Middle frontal gyrus (tissue), 1 donor: ENCODE results near the gene FABP7.

Source experiments
- DNase-seq: peaks from one replicate; pipeline ENCODE4 v3.0.0-alpha.2; 2015; ENCODE audit warnings: low spot score; ENCODE audit errors: extremely low spot score

FABP7 gene

DNA sequence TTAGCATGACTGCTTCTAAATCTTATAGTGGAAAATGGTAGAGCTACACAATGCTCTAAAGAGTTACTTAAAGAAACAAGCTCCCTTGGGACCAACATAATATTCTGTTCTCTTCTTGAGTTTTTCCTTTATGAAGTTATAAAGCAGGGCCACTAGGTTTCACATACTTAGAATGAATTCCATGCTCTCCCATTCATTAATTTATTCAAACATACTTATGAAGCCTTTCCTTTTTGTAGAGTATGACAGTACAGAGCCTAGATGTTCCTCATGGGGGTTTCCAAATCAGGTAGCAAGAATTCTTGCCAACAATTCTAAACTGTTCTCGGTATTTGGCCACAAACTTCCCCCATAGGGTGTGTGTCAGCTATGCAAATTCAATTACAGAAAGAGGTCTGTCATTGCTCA, 20.6 kb upstream of the FABP7 start:
- DNase-seq, result no peak

DNA sequence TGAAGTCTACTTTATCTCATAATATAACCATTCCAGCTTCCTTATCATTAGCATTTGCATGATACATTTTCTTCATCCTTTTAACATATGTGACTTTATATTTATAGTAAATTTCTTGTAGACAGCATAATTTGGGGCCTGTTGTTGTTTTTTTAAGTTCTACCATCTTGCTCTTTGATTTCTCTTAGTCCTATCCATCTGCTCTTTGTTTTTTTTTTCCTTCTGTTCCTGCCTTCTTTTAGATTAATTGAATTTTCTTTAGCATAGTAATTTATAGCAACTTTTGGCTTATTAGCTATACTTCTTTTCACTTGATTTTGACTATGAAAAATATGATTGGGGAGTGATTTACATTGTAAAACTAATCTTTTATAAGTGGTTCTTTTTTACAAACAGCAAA, 19.2 kb upstream of the FABP7 start:
- DNase-seq, result no peak

DNA sequence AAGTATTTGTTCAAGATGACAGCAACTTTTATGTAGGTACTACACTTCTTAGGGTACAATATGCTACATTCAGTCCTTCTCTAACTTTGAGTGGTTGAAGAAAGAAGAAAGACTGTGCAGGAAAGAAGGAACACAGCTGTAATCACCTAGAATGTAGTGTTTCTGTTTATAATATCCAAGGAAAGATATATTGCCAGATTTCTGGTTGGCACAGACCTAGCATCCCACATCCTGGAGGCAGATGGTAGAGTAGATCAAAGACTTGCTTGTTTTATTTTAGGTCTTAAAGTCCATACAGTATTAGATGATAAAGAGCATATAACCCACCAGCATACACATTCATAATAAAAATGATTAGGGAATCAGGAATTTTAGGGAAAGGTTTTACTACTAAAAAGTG, 13.3 kb upstream of the FABP7 start:
- no peak for DNase-seq

DNA sequence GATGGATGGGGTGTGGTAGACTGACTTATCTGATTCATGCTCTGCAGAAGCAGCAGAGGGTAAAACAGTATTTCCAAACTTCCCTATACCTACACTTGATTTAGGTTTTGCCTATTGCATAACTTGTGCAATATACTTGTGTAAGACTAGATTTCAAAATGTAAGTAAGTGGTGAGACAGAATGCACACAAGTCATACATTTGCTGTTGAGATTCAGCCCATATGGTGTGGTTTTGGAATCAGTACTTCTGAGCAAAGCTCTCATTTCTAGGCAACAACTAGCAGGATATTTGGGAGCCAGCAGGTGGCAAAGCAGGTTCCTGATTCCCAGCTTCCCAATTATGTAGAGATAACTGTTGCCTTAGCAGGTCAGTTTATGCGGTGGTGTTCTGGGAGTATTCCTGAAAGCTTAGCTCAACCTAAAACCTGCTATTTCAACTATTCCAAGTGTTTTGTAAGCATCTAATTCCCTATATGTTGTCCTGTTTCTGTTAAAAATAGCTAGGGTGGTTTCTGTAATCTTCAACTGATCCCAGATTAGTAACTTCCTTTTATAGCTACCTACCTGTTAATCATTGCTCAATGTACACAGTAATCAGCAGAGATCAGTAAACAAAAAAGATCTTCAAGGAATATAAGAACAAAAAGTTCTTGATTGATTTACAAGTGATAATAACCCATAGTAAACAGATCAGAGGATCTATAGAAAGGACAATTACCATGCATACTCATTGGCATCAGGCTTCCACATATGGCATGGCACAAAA, 8.5 kb upstream of the FABP7 start:
- DNase-seq, result no peak

DNA sequence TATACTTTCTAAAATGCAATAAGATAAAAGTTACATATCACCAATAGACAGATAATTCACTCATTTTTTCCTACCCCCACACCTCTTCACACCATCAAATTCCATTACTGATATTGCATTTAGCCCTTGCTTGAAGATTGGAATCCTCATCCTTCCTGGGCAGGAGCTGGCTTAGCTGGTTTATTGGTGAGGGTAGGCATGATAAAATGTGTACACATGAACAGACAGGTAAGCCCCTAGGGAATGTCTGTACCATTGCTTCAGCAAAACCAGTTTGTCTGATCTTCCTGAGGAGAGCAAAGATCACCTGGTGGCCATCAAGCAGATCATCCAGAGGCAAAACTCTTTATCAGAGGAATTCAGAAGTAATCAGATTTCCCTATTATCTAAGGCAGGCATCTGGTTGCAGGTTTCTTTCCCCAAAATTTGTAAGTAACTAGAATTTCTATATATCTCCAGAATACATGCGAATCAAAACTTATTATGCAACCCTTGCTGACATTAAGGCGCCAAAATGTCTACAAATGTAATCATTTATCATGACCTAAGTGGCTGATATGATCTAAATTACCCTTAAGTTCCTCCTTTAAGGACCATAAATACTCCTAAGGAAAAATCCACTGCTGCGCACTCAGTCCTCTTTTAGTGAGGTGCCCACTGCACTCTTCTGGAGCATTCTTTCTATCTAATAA, 6.6 kb upstream of the FABP7 start:
- no peak for DNase-seq

- no peak for DNase-seq
Measured at GRCh38 chr6:122775975-122776374, 3.5 kb upstream of the FABP7 start.

DNA sequence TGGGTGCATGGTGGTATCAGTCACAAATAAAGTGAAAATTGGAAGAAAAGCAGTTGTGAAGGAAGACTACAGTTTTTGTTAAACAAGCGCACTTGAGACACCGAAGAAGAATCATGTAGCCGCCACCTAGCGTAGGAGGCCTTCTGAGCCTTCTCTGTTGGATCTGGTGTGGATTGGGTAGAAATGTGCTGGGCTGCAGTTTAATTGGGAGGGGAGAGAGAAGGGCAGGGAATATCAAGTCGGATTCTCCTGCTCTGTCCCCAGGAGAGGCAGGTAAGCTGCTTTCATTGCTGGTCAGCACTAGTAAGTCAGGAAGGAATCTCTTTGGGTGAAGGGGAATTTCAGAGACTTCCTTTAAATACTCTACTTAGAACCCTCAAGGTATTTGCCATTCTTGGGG, 1.2 kb upstream of the FABP7 start:
- DNase-seq, result no peak

GRCh38 chr6:122778985-122779661, 393 bp upstream of the FABP7 start:
- DNase-seq, result no peak

DNA sequence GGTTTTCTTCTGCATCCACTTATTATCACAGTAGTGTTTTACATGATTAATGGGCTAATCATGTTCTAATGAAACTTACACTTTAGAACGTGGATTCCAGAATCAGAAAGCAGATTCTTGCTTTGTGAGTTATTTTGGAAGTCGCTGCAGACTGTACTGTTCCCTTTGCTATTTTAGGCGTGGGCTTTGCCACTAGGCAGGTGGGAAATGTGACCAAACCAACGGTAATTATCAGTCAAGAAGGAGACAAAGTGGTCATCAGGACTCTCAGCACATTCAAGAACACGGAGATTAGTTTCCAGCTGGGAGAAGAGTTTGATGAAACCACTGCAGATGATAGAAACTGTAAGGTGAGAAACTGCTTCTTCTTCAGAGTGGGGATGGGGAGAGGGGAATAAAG, 598 bp downstream of the FABP7 start:
- no peak for DNase-seq

GRCh38 chr6:122781716-122782115, 2.2 kb downstream of the FABP7 start:
- DNase-seq, result no peak

DNA sequence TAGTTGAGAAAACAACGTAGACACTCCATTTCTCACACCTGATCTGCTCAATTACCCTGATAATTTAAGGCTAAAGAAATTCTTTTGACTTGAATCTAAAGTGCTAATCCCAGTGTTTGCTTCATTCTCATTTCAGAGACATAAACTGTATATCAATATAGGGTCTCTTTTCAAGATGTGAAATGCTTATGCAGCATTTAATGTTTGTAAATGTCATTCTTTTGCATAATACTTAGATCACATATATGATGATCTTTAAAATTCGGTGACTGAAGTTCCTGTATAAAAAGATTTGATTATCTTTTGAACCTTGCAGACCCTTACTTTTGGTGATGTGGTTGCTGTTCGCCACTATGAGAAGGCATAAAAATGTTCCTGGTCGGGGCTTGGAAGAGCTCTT, 3.9 kb downstream of the FABP7 start:
- no peak for DNase-seq

GRCh38 chr6:122785891-122786290, 6.4 kb downstream of the FABP7 start:
- DNase-seq, result no peak

GRCh38 chr6:122787721-122788120, 8.2 kb downstream of the FABP7 start:
- DNase-seq, result no peak

- DNase-seq, result no peak
Measured at GRCh38 chr6:122788208-122788607, 8.7 kb downstream of the FABP7 start.

DNA sequence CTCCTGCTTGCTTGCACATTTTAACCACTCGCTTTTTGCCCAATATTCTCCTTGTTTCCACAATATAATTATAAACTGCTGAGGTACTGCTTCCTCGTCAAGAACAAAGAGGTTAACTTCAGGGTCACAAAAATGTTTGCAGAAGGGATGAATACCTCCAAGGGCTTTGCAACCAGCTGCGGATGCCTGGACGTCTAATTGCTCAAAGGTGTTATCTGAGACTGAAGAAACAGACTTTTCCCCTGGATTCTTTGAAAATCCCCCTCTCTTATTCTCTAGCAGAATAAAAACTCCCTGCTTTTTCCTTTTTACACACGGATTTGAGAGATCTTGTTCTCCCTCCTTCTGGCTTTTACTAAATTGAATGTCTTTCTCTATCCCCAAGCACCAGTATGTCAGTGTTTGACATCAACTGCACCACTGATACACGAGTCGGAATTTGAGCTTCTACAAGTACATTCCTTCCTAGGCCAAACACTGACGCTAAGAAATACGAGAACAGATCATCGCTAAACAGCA, 9.2 kb downstream of the FABP7 start:
- DNase-seq, result no peak

DNA sequence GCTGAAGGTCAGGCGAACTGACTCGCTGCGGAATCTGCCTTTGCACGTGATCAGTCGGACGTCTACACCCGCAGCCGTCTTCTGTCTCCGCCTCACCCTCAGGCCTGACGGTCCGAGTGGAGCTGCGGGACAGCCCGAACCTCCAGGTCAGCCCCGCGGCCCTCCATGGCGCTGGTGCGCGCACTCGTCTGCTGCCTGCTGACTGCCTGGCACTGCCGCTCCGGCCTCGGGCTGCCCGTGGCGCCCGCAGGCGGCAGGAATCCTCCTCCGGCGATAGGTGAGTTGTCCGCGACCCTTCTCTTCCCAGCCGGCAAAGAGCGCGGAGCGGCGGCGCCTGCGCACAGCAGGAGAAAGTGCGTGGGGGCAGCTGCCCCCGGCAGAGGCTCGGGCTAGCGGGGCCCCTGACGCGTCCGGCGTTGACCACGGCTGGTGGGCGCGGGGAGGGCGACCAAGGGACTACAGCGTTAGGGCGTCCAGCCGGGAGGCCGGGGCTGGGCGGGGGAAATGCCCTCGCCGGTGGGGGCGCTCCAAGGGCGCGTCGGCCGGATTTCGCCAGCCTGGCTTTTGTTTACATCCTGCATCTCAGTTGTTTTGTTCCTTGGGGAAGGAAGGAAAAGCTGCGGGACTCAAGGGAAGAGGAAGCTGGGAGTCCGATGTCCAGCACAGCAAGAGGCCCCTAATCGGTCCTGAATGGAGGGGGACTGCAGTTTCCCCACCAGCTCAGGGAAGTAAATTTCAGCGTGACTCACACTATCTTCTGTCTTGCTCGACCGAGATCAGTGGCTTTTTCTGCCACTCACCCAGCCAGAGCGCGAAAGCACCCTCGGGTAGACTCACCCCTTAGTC, 9.9 kb downstream of the FABP7 start, which contains the start of gene SMPDL3A:
Gene SMPDL3A (plus strand): TSS at position 77 of the 846 bp plus-strand sequence. CDS start 89 bp downstream, at position 166.
- peak; percentile 61 for DNase-seq

DNA sequence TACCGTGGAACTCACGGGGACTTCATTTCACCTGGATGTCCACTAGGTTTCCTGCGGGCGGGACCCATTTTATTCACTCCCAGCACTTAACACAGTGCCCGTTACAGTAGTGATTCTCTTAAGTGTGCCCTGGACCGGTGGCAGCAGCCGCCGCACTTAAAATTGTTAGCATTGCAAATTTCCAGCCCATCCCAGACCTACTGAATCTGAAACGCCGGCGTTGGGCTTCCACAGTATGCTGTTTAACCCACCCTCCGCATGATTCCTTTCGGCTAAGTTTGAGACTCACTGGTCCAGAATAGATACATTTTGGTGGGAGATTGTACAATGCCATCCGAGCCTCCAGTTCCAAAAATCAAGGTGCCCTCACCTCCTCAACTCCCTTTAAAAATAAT, 10.5 kb downstream of the FABP7 start:
- DNase-seq, result no peak

- DNase-seq, result no peak
Measured at GRCh38 chr6:122790423-122791309, 11.2 kb downstream of the FABP7 start.

- DNase-seq, result no peak
Measured at GRCh38 chr6:122791310-122791679, 11.8 kb downstream of the FABP7 start.

GRCh38 chr6:122792766-122793165, 13.2 kb downstream of the FABP7 start:
- no peak for DNase-seq
